Stomach smooth muscle (tissue), 2 donors: ENCODE measurements around the gene OGDHL.
A peak's percentile ranks its signal among the peaks of the same experiment; 100 is the strongest.
"Not testable (repeated sequence)": the region's sequence is repeated elsewhere in the genome, so short reads cannot be mapped to it uniquely, and the experiment has no call there.

ENCODE experiments used
- H3K27ac ChIP-seq: one replicate; pipeline ENCODE4 v1.7.0; 2013; ENCODE audit warnings: mild to moderate bottlenecking, low read length, inconsistent platforms
- H3K27me3 ChIP-seq, 2 donors: one replicate each; pipeline ENCODE4 v1.7.0; 2013; ENCODE audit warnings: low read length in 2 of 2; ENCODE audit not compliant: insufficient read depth in 2 of 2, control insufficient read depth in 1 of 2
- H3K36me3 ChIP-seq, 2 donors: one replicate each; pipeline ENCODE4 v1.7.0; 2013; ENCODE audit warnings: low read length in 2 of 2; ENCODE audit not compliant: control insufficient read depth in 2 of 2, insufficient read depth in 2 of 2
- H3K4me1 ChIP-seq: one replicate; pipeline ENCODE4 v1.7.0; 2013; ENCODE audit warnings: low read length; ENCODE audit not compliant: control insufficient read depth, insufficient read depth
- H3K4me3 ChIP-seq, 2 donors: one replicate each; pipeline ENCODE4 v1.7.0; 2013; ENCODE audit warnings: low read length in 2 of 2
- H3K9ac ChIP-seq, 2 donors: one replicate each; pipeline ENCODE4 v1.7.0; 2013; ENCODE audit warnings: low read length in 2 of 2, mild to moderate bottlenecking in 1 of 2
- H3K9me3 ChIP-seq, 2 donors: one replicate each; pipeline ENCODE4 v1.7.0; 2013; ENCODE audit warnings: low read length in 2 of 2; ENCODE audit not compliant: control insufficient read depth in 2 of 2
- donor health status: healthy.
- donor health status: Pancreatic carcinoma.

The OGDHL gene

DNA sequence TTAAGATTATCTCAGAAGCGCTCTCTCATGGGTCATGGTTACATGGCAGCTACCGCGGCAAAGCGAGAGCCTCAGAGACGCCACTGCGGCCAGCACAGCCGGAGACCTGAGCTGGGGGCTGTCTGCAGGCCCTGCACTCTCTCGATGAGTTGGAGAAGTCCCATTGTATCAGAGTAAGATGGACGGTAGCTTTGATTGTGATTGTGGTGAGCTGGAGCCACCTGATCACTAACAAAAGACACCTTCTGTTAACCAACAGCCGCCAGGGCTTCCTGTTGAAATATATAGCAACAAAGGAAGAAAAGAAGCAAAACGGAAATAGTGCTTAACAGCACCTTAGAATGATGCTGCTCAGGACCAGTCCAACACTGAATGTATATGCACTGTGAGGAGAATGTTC is 8.9 kb upstream of the OGDHL start:
- H3K36me3 ChIP-seq, H3K9me3 ChIP-seq, H3K9ac ChIP-seq, H3K4me1 ChIP-seq, H3K27ac ChIP-seq, H3K4me3 ChIP-seq: not testable (repeated sequence)
- H3K27me3 ChIP-seq: peaks cover 13 to 23% of the 10 kb centered on the region in 2 donors

DNA sequence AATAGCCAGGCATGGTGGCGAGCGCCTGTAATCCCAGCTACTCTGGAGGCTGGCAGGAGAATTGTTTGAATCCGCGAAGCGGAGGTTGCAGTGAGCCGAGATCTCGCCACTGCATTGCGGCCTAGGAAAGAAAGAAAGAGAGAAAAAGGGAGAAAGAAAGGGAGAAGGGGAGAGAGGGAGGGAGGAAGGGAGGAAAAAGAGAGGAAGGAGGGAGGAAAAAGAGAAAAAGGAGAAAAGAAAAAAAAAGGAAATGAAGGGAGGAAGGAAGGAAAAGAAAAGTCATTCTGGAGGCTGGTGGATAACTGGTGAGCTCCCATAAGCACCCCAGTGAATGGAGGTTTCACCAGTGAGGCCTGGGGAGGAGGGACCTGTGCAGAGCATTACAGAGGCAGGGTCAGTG is 7.6 kb upstream of the OGDHL start:
- Histone ChIP-seq H3K27ac (no peak overlapping the region), H3K4me1 (no peaks in the 10 kb centered on the region), H3K9me3 (peaks cover 9% of the 10 kb centered on the region in 2 donors), H3K27me3 (peaks cover 13 to 23% of the 10 kb centered on the region in 2 donors), H3K9ac (no peak overlapping the region), H3K36me3 (no peaks in the 10 kb centered on the region), H3K4me3 (no peak overlapping the region)

DNA sequence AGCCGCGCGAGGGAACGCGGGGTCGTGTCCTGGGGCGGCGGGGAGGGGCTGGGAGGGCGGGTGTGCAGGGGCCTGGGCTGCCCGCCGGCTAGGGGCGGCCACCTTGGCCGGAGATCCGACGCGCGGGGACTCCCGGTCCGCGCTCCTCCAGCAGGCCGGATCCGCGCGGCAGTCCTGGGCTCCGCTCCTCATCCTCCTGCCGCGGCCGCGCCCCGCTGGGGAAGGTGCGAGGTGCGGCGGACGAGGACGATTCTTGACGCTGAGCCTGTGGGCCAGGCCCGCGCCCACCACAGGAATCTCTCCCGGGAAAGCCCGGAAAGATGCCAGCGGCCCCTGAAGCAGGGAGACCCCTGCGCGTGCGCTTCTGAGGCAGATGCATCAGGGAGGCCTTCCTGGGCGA is 6.6 kb upstream of the OGDHL start:
- H3K9ac ChIP-seq: no peak overlapping the region
- H3K27me3 ChIP-seq: peaks cover 13 to 23% of the 10 kb centered on the region in 2 donors
- H3K27ac ChIP-seq: no peak overlapping the region

DNA sequence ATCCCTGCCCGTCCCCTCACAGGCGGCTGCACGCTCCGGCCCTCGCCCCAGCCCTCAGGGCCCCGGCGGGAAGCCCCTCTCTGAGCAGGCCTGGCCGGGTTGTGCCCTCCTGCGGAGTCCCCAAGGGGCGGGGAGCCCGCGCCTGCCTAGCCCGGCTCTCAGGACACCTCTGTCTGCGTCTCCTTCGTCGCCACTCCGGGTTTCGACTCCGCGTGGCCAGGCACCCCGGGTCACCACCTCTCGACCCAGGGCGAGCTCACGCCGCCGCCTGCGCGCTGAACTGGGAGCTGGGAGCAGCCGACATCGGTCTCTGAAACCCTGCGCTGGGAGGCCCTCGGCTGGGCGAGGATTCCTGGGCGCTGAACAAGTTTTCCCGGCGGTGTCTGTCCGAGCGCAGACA is 6.2 kb upstream of the OGDHL start:
- peaks cover 14 to 23% of the 10 kb centered on the region in 2 donors for H3K27me3 ChIP-seq
- H3K4me3 ChIP-seq: no peak overlapping the region

More for the DNA sequence above, 6.6 kb upstream of the OGDHL start:
- Histone ChIP-seq H3K36me3 (no peaks in the 10 kb centered on the region), H3K4me3 (no peak overlapping the region), H3K4me1 (no peaks in the 10 kb centered on the region), H3K9me3 (peaks cover 9% of the 10 kb centered on the region in 2 donors)

DNA sequence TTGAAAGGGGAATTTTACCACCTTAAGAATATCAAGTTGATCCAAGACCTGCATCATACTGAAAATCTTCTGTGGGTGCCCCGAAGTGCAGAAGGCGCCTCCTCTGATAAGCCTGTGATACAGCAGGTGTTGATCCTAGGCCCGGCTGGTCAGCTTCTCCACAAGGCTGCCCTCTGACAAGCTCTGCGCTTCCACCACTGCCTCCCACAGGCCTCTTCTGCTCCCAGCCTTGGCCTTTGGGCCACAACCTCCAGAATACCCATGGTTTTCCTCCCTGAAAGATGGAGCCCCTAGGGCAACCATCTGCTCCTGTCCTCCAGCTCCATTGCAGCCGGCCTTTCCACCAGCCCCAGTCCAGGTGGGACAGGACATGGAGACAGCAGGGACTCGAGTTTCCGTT is 5.6 kb upstream of the OGDHL start:
- no peaks in the 10 kb centered on the region for H3K4me1 ChIP-seq
- peaks cover 9% of the 10 kb centered on the region in 2 donors for H3K9me3 ChIP-seq
- H3K9ac ChIP-seq: no peak overlapping the region
- peaks cover 18 to 28% of the 10 kb centered on the region in 2 donors for H3K27me3 ChIP-seq
- no peak overlapping the region for H3K27ac ChIP-seq
- H3K4me3 ChIP-seq: no peak overlapping the region
- no peaks in the 10 kb centered on the region for H3K36me3 ChIP-seq

More for the DNA sequence above, 6.2 kb upstream of the OGDHL start:
- Histone ChIP-seq H3K27ac (no peak overlapping the region), H3K4me1 (no peaks in the 10 kb centered on the region), H3K36me3 (no peaks in the 10 kb centered on the region), H3K9me3 (peaks cover 9% of the 10 kb centered on the region in 2 donors), H3K9ac (no peak overlapping the region)

DNA sequence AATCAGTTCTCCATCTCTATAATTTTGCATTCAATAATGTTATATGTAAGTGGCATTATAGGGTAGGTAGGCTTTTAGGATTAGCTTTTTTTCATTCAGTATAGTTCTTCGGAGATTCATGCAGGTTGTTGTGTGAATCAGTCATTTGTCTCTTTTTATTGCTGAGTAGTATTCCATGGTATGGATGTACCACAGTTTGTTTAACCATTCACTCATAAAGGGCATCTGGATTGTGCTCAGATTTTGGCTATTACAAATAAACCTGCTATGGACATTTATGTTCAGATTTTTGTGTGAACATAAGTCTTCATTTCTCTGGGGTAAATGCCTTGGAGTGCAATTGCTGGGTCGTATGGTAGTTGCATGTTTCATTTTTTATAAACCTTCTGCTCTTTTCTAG is 4.4 kb upstream of the OGDHL start:
- no peak overlapping the region for H3K4me3 ChIP-seq
- H3K4me1 ChIP-seq: peaks cover 5% of the 10 kb centered on the region
- no peak overlapping the region for H3K27ac ChIP-seq
- no peaks in the 10 kb centered on the region for H3K36me3 ChIP-seq
- peaks cover 9% of the 10 kb centered on the region in 2 donors for H3K9me3 ChIP-seq
- peaks cover 19 to 38% of the 10 kb centered on the region in 2 donors for H3K27me3 ChIP-seq
- H3K9ac ChIP-seq: no peak overlapping the region

DNA sequence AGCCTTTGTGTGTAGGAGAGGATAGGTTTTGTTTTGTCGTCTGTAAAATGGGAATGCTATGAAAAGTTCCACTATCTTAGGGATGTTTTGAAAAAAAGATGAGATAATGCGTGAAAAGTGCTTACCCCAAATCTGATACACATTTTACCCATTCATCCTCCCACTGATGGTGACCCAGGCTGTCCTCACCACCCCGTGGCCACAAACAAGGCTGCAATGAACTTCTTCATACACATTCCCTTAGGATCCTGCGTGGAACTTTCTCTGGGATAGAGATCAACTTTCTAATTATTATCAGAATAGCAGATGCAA is 399 bp upstream of the OGDHL start:
- Histone ChIP-seq H3K27ac (no peak overlapping the region), H3K27me3 (peaks cover 8 to 20% of the 10 kb centered on the region in 2 donors)

DNA sequence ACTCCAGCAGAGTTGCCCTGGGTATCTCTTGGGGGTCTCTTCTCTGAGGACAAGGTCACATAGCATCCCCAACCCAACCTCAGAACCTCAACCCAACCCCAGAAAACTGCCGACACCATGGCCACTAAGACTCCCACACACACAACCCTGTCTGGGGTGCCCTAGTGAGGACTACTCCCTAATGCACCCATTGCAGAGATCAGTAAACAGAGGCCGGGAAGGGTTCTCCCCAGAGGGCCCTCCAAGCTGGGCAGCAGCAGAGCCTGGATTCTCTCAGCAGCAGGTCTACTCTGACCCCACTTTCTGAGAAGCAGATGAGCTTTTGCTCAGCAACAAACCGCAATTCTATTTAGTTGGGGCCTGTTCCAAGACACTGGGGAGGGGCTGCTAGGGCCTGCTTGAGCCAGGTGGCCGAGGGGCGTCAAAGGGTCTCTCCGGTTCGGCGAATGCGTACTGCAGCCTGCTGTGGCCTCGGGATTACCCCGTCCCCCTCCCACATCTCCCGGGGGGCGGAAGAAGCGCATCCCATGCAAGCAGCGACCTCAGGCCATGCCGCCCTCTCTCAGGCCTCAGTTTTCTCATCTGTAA is 828 bp downstream of the OGDHL start:
- Histone ChIP-seq H3K27me3 (peaks cover 6 to 17% of the 10 kb centered on the region in 2 donors), H3K36me3 (no peaks in the 10 kb centered on the region), H3K27ac (no peak overlapping the region), H3K4me1 (peaks cover 5% of the 10 kb centered on the region), H3K9ac (no peak overlapping the region), H3K9me3 (peaks cover 1 to 2% of the 10 kb centered on the region in 2 donors), H3K4me3 (peak overlapping the region in 1 of 2 donors; percentile 72)

More for the DNA sequence above, 399 bp upstream of the OGDHL start:
- Histone ChIP-seq H3K36me3 (no peaks in the 10 kb centered on the region), H3K4me1 (peaks cover 5% of the 10 kb centered on the region), H3K9me3 (peaks cover 9% of the 10 kb centered on the region in 2 donors), H3K4me3 (peak overlapping the region; percentile 35 to 72), H3K9ac (no peak overlapping the region)

DNA sequence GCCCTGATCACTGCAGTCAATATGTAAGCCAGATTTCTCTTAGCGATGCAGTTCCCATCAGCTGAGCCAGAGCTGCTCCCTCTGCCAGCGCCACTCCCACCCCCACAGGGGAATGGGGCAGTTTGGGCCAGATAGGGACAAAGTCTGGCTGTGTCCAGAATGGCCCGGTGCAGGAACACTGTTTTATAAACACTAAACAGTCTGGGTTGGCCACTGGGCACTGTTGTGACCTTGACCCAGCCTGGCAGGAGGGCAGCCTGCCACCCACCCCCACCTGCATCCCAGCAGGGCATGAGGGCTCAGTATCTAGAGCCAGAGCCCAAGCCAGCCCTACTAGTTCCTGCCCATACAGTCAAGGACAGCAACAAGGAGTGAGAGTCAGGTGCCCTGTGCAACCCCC is 1.3 kb downstream of the OGDHL start:
- no peak overlapping the region for H3K4me3 ChIP-seq
- H3K36me3 ChIP-seq: no peaks in the 10 kb centered on the region
- peaks cover 5% of the 10 kb centered on the region for H3K4me1 ChIP-seq
- no peak overlapping the region for H3K9ac ChIP-seq
- no peaks in the 10 kb centered on the region for H3K9me3 ChIP-seq
- H3K27ac ChIP-seq: no peak overlapping the region
- H3K27me3 ChIP-seq: peaks cover 6 to 16% of the 10 kb centered on the region in 2 donors

DNA sequence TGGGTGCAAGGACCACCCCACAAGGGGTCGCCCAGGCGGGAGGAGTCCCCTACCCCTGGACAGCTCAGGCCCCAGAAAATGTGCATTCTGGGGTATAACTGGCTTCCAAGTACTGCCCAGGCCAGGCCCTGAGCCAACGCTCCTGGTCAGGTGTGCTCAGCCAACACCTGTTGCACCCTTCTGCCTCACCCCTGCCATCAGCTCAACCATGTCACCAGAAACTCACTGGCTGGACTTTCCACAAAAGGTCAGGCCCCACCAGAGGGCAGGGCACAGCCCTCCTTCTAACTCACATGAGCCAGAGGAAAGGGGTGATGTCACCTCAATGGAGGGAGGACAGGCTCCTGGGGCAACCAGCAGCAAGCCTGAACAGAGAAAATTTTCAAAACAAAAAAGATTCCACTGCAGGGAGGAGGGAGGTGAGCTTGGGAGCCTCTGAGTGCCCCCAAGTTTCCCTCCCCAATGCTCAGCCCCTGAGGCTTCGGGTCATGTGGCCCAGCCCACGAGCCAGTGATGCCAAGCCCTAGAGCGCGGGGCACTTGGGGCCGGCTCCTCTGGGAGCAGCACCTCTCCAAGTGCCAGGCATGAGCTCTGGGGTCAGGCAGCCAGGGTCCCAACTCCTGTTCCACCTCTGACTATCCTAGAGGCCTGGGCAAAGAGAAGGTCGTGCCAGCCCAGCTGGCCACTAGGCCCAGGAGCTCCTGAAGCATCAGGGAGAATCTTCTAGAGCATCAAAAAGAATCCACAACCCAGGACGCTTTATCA is 2.2 kb downstream of the OGDHL start:
- no peaks in the 10 kb centered on the region for H3K9me3 ChIP-seq
- H3K27ac ChIP-seq: no peak overlapping the region
- H3K9ac ChIP-seq: no peak overlapping the region
- H3K4me1 ChIP-seq: peaks cover 5% of the 10 kb centered on the region
- H3K4me3 ChIP-seq: no peak overlapping the region
- H3K36me3 ChIP-seq: no peaks in the 10 kb centered on the region
- H3K27me3 ChIP-seq: peaks cover 6 to 16% of the 10 kb centered on the region in 2 donors
